GM12878 (cell line): Measurements from ENCODE around the gene SCNN1A.

Experiments
- CTCF ChIP-seq, 3 experiments: IDR thresholded peaks in 2 of 3; conservative IDR thresholded peaks in 1 of 3; 2 replicates each; pipeline ENCODE4 v1.5.1; 2011; ENCODE audit warnings: low read depth in 3 of 3, low read length in 3 of 3, mild to moderate bottlenecking in 3 of 3, control low read depth in 2 of 3, moderate library complexity in 2 of 3, inconsistent platforms in 1 of 3, mixed read lengths in 1 of 3; ENCODE audit not compliant: control insufficient read depth in 2 of 3, insufficient read depth in 1 of 3; ENCODE audit errors: extremely low read depth in 1 of 3
- KDM1A ChIP-seq: fragments of 200-600 bp; sonication (generic); IDR thresholded peaks from 2 replicates; pipeline ENCODE4 v1.6.1; 2016; ENCODE audit warnings: borderline replicate concordance
- POLR2A ChIP-seq: IDR thresholded peaks from 2 replicates; pipeline ENCODE4 v1.6.1; 2011; ENCODE audit warnings: low read depth, mild to moderate bottlenecking, low read length
- SMAD1 ChIP-seq: fragments of 450-650 bp; IDR thresholded peaks from 2 replicates; pipeline ENCODE4 v1.6.1; 2018; ENCODE audit warnings: mild to moderate bottlenecking, low read depth; ENCODE audit not compliant: partially characterized antibody
- SP1 ChIP-seq: IDR thresholded peaks from one replicate; pipeline ENCODE4 v1.6.1; 2011; ENCODE audit warnings: low read depth, low read length
- ZNF217 ChIP-seq: fragments of 450-650 bp; IDR thresholded peaks from 2 replicates; pipeline ENCODE4 v1.6.1; 2017; ENCODE audit warnings: antibody characterized with exemption, mild to moderate bottlenecking

DNA sequence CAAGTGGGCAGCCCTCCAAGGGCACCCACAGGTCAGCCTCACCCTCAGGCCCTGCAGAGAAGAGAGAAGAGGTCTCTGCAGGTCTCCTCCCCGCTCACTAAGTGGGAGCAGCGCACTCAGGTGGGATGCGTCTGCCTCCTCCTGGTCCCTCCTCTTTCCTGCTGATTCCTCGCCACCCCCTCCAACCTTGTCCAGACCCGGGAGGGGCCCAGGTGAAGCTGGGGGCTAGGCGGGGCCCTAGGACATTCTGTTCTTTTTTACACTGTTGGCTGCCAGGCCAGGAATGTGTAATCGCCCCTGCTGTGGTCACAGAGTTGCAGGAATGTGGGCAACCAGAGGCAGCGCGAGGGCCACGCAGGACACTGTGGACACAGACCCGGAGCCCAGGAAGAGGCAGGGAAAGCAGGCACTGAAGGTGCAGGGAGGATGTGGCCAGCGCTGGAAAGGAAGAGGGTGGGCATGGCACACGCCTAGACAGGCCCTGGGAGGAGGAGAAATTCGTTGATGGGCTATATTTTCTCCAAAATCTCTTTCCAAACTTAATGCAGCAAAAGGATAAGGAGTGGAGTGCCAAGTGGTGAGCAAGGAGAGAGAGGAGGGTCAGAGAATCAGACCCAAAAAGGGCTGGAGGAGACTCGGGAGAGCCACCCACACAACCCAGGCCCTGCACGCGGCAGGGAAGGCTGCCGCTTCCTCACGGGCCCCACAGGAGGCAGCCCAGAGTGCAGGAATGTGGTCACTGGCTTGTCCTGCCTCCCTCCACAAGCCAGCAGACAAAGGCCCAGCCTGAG, 911 bp upstream of the SCNN1A start:
- TF ChIP-seq CTCF (IDR thresholded peaks at IDR 0.05 in 2 of 3, conservative IDR thresholded peaks at IDR 0.05 in 1 of 3; ENCODE audit: control insufficient read depth in 2 of 3, extremely low read depth in 1 of 3, insufficient read depth in 1 of 3, low read depth in 3 of 3, low read length in 3 of 3) (no peak), ZNF217 (no peak), KDM1A (no peak), POLR2A (no peak), SP1 (no peak), SMAD1 (no peak)
